Ovary (tissue), 3 donors: ENCODE results near the gene MTUS2.

Experiments used
- EP300 ChIP-seq: sonication (generic); formaldehyde crosslinking; IDR thresholded peaks from one replicate; pipeline ENCODE4 v1.6.1; 2017; ENCODE audit warnings: antibody characterized with exemption
- POLR2A ChIP-seq: fragments of 450-650 bp; IDR thresholded peaks from one replicate; pipeline ENCODE4 v1.6.1; 2017; ENCODE audit warnings: antibody characterized with exemption, mild to moderate bottlenecking, moderate library complexity
- TF ChIP-seq, protein P1 (sequence below), 3 donors: fragments of 450-650 bp in 2 of 3; fragments of 200-600 bp in 1 of 3; IDR thresholded peaks; one replicate each; pipeline versions ENCODE4 v1.5.1 to v1.8.0; 2016 to 2022; ENCODE audit warnings: antibody characterized with exemption in 3 of 3, mild to moderate bottlenecking in 1 of 3
- donor health status: DM: no; HTN: no; CAD: no.

DNA sequence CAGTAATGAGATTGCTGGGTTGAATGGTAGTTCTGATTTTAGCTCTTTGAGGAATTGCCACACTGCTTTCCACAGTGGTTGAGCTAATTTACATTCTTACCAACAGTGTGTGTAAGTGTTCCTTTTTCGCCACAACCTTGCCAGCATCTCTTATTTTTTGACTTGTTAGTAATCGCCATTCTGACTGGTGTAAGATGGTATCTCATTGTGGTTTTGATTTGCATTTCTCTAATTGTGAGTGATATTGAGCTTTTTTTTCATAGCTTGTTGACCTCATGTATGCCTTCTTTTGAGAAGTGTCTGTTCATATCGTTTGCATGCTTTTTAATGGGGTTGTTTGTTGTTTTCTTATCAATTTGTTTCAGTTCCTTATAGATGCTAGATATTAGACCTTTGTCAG is 245.0 kb downstream of the MTUS2 start:
- TF ChIP-seq POLR2A: no peak
- TF ChIP-seq, protein P1, sequence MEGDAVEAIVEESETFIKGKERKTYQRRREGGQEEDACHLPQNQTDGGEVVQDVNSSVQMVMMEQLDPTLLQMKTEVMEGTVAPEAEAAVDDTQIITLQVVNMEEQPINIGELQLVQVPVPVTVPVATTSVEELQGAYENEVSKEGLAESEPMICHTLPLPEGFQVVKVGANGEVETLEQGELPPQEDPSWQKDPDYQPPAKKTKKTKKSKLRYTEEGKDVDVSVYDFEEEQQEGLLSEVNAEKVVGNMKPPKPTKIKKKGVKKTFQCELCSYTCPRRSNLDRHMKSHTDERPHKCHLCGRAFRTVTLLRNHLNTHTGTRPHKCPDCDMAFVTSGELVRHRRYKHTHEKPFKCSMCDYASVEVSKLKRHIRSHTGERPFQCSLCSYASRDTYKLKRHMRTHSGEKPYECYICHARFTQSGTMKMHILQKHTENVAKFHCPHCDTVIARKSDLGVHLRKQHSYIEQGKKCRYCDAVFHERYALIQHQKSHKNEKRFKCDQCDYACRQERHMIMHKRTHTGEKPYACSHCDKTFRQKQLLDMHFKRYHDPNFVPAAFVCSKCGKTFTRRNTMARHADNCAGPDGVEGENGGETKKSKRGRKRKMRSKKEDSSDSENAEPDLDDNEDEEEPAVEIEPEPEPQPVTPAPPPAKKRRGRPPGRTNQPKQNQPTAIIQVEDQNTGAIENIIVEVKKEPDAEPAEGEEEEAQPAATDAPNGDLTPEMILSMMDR (IDR thresholded peaks at IDR 0.05): no peak
- TF ChIP-seq EP300: no peak
